ENCODE measurements around the gene GNS.

GNS gene

GRCh38 chr12:64716371-64716770 lies 42.8 kb downstream of the GNS start:
- peaks cover 40% of the 10 kb centered on the region for H3K4me1 Mint-ChIP-seq (ENCODE audit: low read depth)
- no peak overlapping the region for H3K4me3 Mint-ChIP-seq
- peak overlapping the region; percentile 46 for H3K27ac Mint-ChIP-seq
- no peaks in the 10 kb centered on the region for H3K27me3 Mint-ChIP-seq
- H3K9me3 Mint-ChIP-seq, result no peaks in the 10 kb centered on the region
- intact Hi-C loops (cut with micrococcal nuclease), result no loop called here
- peaks cover 99% of the 10 kb centered on the region for H3K36me3 Mint-ChIP-seq (ENCODE audit: low read depth)

- no peak overlapping the region for H3K4me3 Mint-ChIP-seq
- intact Hi-C loops (cut with micrococcal nuclease), result no loop called here
Measured at GRCh38 chr12:64714551-64714968, 44.6 kb downstream of the GNS start.

GRCh38 chr12:64713376-64713775 lies 45.8 kb downstream of the GNS start:
- no peak overlapping the region for H3K27ac Mint-ChIP-seq
- H3K4me3 Mint-ChIP-seq, result no peak overlapping the region
- H3K36me3 Mint-ChIP-seq (ENCODE audit: low read depth), result peaks cover 96% of the 10 kb centered on the region
- intact Hi-C loops (cut with micrococcal nuclease), result no loop called here
- H3K9me3 Mint-ChIP-seq, result no peaks in the 10 kb centered on the region
- H3K27me3 Mint-ChIP-seq, result no peaks in the 10 kb centered on the region
- peaks cover 31% of the 10 kb centered on the region for H3K4me1 Mint-ChIP-seq (ENCODE audit: low read depth)

More at GRCh38 chr12:64714551-64714968, 44.6 kb downstream of the GNS start:
- peak overlapping the region; percentile 46 for H3K27ac Mint-ChIP-seq
- peaks cover 98% of the 10 kb centered on the region for H3K36me3 Mint-ChIP-seq (ENCODE audit: low read depth)
- no peaks in the 10 kb centered on the region for H3K27me3 Mint-ChIP-seq
- H3K4me1 Mint-ChIP-seq (ENCODE audit: low read depth), result peaks cover 33% of the 10 kb centered on the region
- H3K9me3 Mint-ChIP-seq, result no peaks in the 10 kb centered on the region

- no peak overlapping the region for H3K27ac Mint-ChIP-seq
- peaks cover 65% of the 10 kb centered on the region for H3K36me3 Mint-ChIP-seq (ENCODE audit: low read depth)
- no peaks in the 10 kb centered on the region for H3K9me3 Mint-ChIP-seq
- peaks cover 10% of the 10 kb centered on the region for H3K4me1 Mint-ChIP-seq (ENCODE audit: low read depth)
- intact Hi-C loops (cut with micrococcal nuclease), result no loop called here
- no peak overlapping the region for H3K4me3 Mint-ChIP-seq
- no peaks in the 10 kb centered on the region for H3K27me3 Mint-ChIP-seq
Measured at GRCh38 chr12:64709429-64709828, 49.8 kb downstream of the GNS start.

GRCh38 chr12:64707926-64708325 lies 51.3 kb downstream of the GNS start:
- Mint-ChIP-seq H3K27ac (no peak overlapping the region), H3K4me1 (ENCODE audit: low read depth) (peaks cover 5% of the 10 kb centered on the region), H3K9me3 (no peaks in the 10 kb centered on the region), H3K27me3 (no peaks in the 10 kb centered on the region), H3K36me3 (ENCODE audit: low read depth) (peaks cover 57% of the 10 kb centered on the region), H3K4me3 (no peak overlapping the region)
- intact Hi-C loops (cut with micrococcal nuclease), result no loop called here

- intact Hi-C loops (cut with micrococcal nuclease), result no loop called here
- no peaks in the 10 kb centered on the region for H3K9me3 Mint-ChIP-seq
Measured at GRCh38 chr12:64707362-64707761, 51.8 kb downstream of the GNS start.

GRCh38 chr12:64706857-64707256 lies 52.3 kb downstream of the GNS start:
- H3K36me3 Mint-ChIP-seq (ENCODE audit: low read depth), result peaks cover 53% of the 10 kb centered on the region
- H3K4me1 Mint-ChIP-seq (ENCODE audit: low read depth), result peaks cover 5% of the 10 kb centered on the region
- H3K4me3 Mint-ChIP-seq, result no peak overlapping the region
- intact Hi-C loops (cut with micrococcal nuclease), result no loop called here
- H3K27ac Mint-ChIP-seq, result no peak overlapping the region
- no peaks in the 10 kb centered on the region for H3K9me3 Mint-ChIP-seq
- H3K27me3 Mint-ChIP-seq, result no peaks in the 10 kb centered on the region

More at GRCh38 chr12:64707362-64707761, 51.8 kb downstream of the GNS start:
- H3K4me1 Mint-ChIP-seq (ENCODE audit: low read depth), result peaks cover 5% of the 10 kb centered on the region
- no peak overlapping the region for H3K27ac Mint-ChIP-seq
- H3K27me3 Mint-ChIP-seq, result no peaks in the 10 kb centered on the region
- H3K36me3 Mint-ChIP-seq (ENCODE audit: low read depth), result peaks cover 53% of the 10 kb centered on the region
- H3K4me3 Mint-ChIP-seq, result no peak overlapping the region

- Mint-ChIP-seq H3K4me3 (no peak overlapping the region), H3K4me1 (ENCODE audit: low read depth) (peaks cover 5% of the 10 kb centered on the region), H3K9me3 (no peaks in the 10 kb centered on the region), H3K27me3 (no peaks in the 10 kb centered on the region), H3K27ac (no peak overlapping the region), H3K36me3 (ENCODE audit: low read depth) (peaks cover 51% of the 10 kb centered on the region)
- intact Hi-C loops (cut with micrococcal nuclease), result no loop called here
Measured at GRCh38 chr12:64706306-64706705, 52.9 kb downstream of the GNS start.

- H3K4me3 Mint-ChIP-seq, result no peak overlapping the region
- peak overlapping the region; percentile 18 for H3K27ac Mint-ChIP-seq
- peaks cover 14% of the 10 kb centered on the region for H3K4me1 Mint-ChIP-seq (ENCODE audit: low read depth)
- H3K36me3 Mint-ChIP-seq (ENCODE audit: low read depth), result peaks cover 71% of the 10 kb centered on the region
- H3K9me3 Mint-ChIP-seq, result no peaks in the 10 kb centered on the region
- intact Hi-C loops (cut with micrococcal nuclease), result no loop called here
- no peaks in the 10 kb centered on the region for H3K27me3 Mint-ChIP-seq
Measured at GRCh38 chr12:64701283-64701682, 57.9 kb downstream of the GNS start.

GRCh38 chr12:64700532-64700931 lies 58.7 kb downstream of the GNS start:
- Mint-ChIP-seq H3K9me3 (no peaks in the 10 kb centered on the region), H3K27me3 (no peaks in the 10 kb centered on the region), H3K4me3 (no peak overlapping the region), H3K27ac (peak overlapping the region; percentile 18), H3K4me1 (ENCODE audit: low read depth) (peaks cover 17% of the 10 kb centered on the region), H3K36me3 (ENCODE audit: low read depth) (peaks cover 78% of the 10 kb centered on the region)
- intact Hi-C loops (cut with micrococcal nuclease), result no loop called here

GRCh38 chr12:64699504-64700115 lies 59.6 kb downstream of the GNS start:
- Mint-ChIP-seq H3K27ac (no peak overlapping the region), H3K36me3 (ENCODE audit: low read depth) (peaks cover 80% of the 10 kb centered on the region), H3K4me1 (ENCODE audit: low read depth) (peaks cover 22% of the 10 kb centered on the region), H3K4me3 (no peak overlapping the region), H3K27me3 (no peaks in the 10 kb centered on the region), H3K9me3 (no peaks in the 10 kb centered on the region)
- intact Hi-C loops (cut with micrococcal nuclease), result no loop called here

GRCh38 chr12:64696080-64696741 lies 63.0 kb downstream of the GNS start:
- H3K4me3 Mint-ChIP-seq, result no peak overlapping the region
- H3K9me3 Mint-ChIP-seq, result no peaks in the 10 kb centered on the region
- no peaks in the 10 kb centered on the region for H3K27me3 Mint-ChIP-seq
- intact Hi-C loops (cut with micrococcal nuclease), result loop anchor here (2.0 kb wide), 1 partner anchor 85 kb away; the partner anchor contains the start of gene RASSF3
- H3K4me1 Mint-ChIP-seq (ENCODE audit: low read depth), result peaks cover 38% of the 10 kb centered on the region
- no peak overlapping the region for H3K27ac Mint-ChIP-seq
- H3K36me3 Mint-ChIP-seq (ENCODE audit: low read depth), result peaks cover 94% of the 10 kb centered on the region

GRCh38 chr12:64695550-64695949 lies 63.7 kb downstream of the GNS start:
- peaks cover 89% of the 10 kb centered on the region for H3K36me3 Mint-ChIP-seq (ENCODE audit: low read depth)
- no peak overlapping the region for H3K27ac Mint-ChIP-seq
- no peaks in the 10 kb centered on the region for H3K27me3 Mint-ChIP-seq
- intact Hi-C loops (cut with micrococcal nuclease), result no loop called here
- H3K4me3 Mint-ChIP-seq, result no peak overlapping the region
- peaks cover 32% of the 10 kb centered on the region for H3K4me1 Mint-ChIP-seq (ENCODE audit: low read depth)
- no peaks in the 10 kb centered on the region for H3K9me3 Mint-ChIP-seq

GRCh38 chr12:64694130-64695040 lies 64.8 kb downstream of the GNS start:
- intact Hi-C loops (cut with micrococcal nuclease), result no loop called here
- Mint-ChIP-seq H3K9me3 (no peaks in the 10 kb centered on the region), H3K4me1 (ENCODE audit: low read depth) (peaks cover 25% of the 10 kb centered on the region), H3K27me3 (no peaks in the 10 kb centered on the region), H3K27ac (no peak overlapping the region), H3K36me3 (ENCODE audit: low read depth) (peaks cover 88% of the 10 kb centered on the region), H3K4me3 (no peak overlapping the region)
